Activated gamma-delta T cell (primary cell): ENCODE measurements around the gene ABCA1.

Source experiments
- DNase-seq: peaks from one replicate; lab custom pipeline; 2025; lab: John Stamatoyannopoulos, UW

ABCA1 gene

GRCh38 chr9:104800068-104800785 lies 127.7 kb downstream of the ABCA1 start:
- no peak for DNase-seq

- no peak for DNase-seq
Observed at GRCh38 chr9:104798209-104798995, 129.6 kb downstream of the ABCA1 start.

- no peak for DNase-seq
Observed at GRCh38 chr9:104795857-104796256, 132.1 kb downstream of the ABCA1 start.

- no peak for DNase-seq
Observed at GRCh38 chr9:104795082-104795481, 132.9 kb downstream of the ABCA1 start.

GRCh38 chr9:104794070-104794469 lies 133.9 kb downstream of the ABCA1 start:
- DNase-seq = no peak

DNA sequence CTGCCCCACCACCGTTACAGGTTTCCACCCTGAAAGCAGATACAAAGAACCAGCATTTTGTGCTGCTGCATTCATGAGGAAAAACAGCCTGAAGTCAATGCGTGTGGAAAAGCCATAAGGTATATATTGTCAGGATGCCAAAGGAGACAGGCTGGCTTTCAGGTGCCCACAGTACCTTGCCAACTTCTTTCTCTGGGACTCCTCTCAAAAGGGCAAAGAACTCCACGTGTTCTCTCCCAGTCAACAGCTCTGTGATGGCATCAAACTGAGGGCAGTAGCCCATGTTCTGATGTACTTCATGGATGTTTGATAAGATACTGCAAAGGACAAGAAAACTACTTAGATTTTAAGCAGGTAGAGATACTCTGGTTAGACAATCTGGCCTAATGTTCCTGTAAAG lies 139.7 kb downstream of the ABCA1 start:
- DNase-seq = no peak

DNA sequence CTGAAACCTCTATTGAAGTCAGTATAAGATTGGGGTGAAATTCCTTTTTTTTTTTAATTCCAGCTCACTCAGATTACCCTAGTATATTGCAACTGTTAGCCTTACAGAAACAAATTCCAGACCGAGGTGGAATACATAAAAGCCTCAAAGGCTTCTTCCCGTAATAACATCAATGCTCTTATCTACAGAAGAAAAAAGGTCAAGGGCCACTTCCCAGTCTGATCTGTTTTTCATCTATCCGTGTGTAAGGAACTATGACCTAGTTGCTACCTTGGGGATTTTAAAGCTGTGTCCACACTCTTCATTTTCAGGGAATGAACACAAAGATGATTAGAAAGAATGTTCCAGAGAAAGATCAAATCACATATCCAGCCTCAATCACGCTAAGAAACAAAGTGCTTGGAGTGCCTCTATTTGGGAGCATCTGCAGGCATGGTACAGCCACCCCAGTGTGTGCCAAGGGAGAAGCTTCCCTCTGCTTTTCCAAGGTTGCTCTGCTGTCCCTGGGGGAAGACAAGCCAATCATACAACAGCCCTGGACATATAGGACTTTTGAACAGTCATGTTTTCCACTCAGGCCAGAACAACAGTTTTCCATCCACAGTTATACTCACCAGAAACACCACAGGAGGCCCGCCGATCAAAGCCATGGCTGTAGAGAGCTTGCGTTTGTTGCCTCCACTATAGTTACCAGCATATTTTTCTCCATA lies 140.5 kb downstream of the ABCA1 start:
- no peak for DNase-seq

- no peak for DNase-seq
Observed at GRCh38 chr9:104786293-104786692, 141.7 kb downstream of the ABCA1 start.

GRCh38 chr9:104784098-104784497 lies 143.9 kb downstream of the ABCA1 start:
- DNase-seq = no peak

DNA sequence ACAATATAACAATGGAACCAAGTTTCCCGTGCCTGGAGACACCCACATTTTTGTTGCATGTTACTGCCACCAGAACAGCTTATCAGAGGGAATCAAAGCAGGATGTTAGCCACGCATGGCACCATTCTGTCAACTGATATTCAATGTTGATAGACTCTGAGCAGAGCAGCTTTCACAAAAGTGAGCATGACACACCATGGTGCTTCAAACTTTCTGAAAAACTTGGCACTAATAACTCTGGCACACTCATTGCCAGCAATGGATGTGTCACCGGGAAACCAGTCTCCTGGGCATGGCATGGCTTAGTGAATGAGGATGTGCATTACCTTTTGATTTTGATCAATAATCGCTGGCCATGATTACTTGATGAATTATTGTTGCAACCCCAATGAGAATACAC lies 144.4 kb downstream of the ABCA1 start:
- DNase-seq = no peak

- DNase-seq = no peak
Observed at GRCh38 chr9:104780796-104781395, 147.1 kb downstream of the ABCA1 start.

DNA sequence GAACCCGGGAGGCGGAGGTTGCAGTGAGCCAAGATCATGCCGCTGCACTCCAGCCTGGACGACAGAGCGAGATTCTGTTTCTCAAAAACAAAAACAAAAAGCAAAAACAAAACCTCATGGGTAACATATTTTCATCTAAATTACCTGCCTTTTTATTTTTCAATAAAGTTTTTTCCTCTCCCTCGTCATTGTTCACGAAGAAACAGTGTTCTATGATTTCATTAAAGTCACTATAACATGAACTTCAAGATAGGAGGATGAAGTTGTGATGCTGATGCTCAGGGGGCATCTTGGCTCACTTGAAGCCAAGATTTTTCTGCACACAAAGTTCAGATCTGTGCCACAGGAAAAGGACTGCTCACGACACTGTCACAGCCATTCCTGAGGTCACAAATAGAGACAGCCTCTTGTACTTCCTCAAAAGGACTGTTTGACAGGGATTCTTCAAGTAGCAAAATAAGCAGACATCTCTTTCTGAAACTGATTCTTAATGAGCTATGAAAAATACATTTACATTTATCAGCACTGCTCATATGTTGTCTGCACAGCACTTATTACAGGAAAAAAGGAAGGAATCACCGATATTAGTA lies 147.9 kb downstream of the ABCA1 start:
- DNase-seq = no peak

GRCh38 chr9:104779334-104779733 lies 148.6 kb downstream of the ABCA1 start:
- no peak for DNase-seq

DNA sequence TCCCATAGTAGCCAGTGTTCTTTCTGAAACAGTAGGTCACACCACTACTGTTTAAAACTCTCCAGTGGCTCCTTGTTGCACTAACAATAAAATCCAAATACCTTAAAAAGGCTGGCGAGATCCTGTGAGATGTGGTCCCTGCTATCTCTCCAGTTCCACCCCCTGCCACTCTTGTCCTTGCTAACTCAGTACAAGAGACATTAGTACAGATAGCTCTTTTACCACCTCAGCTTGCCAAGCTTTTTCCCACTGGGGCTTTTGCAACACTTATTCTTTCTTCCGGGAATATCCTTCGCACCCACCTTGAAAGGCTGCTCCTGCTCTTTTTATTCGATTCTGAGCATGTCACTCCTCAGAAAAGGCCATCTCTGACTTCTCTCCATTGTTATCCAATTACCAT lies 149.2 kb downstream of the ABCA1 start:
- no peak for DNase-seq

DNA sequence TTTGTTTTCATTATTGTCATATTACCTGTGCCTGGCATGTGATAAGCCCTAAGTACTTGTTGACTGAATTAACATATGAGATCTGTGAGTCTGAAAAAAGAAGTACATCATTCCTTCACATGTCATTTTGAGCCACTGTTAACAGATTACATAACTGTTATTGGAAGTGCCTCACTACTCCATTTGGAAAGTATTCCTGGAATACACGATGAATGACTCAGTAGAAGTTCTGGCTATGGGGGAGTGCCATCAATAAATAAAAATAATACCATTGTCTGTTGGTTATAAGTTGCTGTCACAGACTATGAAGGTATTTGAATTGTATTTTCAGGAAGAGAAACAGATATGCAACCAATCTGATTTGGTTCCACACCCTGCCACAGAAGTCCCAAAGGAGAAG lies 151.2 kb downstream of the ABCA1 start:
- no peak for DNase-seq

DNA sequence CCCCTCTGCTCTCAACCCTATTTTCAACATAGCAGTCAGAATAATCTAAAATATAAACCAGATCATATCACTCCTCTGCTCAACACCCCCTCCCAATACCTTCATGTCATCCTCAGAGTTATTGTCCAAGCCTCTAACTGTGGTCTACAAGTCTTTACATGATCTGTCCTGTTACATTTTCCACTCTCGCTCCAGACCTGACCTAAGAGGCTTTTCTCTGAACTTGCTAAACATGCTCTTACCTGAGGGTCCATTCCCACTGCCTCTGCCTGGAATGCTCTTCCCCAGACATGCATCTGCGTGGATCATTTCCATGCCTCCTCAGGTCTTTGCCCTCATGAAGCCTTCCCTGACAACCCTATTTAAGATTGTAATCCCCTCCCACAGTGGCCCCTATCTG lies 152.0 kb downstream of the ABCA1 start:
- no peak for DNase-seq

- no peak for DNase-seq
Observed at GRCh38 chr9:104775574-104775936, 152.4 kb downstream of the ABCA1 start.

DNA sequence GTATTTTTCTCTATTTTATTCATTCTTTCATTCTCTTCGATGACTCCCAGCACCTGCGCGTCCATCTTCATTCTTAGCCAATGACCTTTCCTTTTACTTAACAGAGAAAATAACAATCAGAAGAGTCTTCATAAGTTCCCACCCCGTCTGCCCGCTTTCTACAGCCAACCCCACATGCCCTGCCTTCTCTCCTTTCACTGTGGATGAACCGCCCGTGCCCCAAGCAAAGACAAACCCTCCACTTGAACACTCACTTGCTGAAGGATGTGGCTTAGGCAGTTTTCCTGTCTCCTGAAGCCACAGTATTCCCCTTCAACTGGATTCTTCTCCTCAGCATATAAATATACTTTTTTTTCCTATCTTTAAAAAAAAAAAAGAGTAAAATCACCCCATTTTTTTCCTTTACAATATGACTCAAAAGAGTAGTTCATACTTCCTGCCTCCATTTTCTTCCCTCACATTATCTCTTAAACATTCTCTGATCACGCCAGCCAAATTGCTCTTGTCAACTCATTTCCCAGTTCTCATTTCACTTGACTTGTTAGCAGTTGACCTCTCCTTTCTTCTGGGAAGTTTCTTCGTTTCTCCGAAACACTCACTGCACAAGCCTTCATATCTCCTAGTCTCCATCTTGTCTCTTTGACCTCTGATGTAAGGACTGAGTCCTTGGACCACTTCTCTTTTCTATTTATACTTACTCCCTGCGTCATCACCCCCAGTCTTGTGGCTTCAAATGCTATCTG lies 153.0 kb downstream of the ABCA1 start:
- no peak for DNase-seq

DNA sequence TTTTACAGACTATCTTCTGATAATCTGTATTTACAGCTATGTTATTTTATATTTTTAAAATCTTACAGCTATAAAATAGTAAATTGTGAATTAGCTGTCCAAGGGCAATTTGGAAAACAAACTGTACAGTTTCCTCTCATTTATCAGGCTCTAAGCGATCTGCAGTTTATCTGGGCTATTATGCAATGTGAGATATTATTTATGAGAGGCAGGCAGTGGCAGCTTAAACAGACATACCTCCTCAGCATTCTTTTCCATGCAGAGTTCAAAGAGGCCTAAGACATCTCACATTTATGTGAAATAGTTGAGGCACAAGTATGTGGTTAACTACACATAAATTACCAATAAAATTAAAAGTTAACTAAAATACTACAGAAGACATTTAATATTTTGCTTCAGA lies 153.8 kb downstream of the ABCA1 start:
- no peak for DNase-seq

DNA sequence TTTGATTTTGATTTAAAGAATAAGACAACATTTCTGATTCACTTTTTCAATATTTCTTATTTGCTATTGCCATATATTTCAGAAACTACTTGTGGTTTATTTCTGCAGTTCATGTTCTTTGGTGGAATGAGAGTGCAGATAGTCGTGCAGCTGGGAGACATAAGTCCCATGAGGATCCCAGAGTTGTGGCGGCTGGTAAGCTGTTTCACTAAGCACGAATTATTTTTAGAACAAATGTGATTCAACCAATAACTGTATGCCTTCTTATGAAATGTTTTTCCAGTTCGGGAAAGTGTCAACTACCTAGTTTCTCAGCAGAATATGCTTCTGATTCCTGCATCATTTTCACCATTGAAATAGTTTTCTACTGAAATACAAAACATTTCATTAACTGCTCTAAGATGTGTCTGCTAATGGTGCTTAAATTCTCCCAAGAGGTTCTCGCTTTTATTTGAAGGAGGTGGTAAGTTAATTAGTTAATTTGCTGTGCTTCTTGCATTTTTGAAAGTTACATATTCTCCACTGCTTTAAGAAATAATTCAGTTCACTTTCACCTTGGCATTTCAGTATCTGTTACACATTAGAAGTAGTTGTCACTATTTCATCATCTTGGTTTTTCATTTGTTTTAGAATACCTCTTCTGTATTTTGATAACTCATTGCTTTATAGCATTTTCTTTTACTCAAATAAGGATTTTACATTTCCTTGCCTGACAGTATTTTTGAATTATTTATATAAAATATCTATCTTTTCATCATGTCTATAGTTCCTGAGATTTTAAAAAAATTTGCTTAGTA lies 155.0 kb downstream of the ABCA1 start:
- no peak for DNase-seq

DNA sequence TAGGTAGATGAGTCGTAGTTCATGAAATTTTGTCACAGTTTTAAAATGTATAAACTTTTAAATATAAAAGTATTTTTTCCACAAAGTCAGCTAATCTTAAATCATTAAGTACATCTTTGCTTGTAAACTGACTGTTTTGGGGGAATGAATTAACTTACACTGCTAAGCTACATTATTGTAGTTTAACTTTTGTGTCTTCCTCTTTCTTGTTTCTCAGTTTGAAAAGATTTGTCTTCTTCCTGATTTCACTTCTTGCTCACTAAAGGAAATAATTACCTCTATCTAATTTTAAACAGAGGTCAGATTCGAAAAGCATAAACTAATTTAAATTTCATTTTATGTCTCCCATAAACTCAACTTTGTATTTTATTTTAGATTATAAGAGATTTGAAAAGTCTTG lies 158.3 kb downstream of the ABCA1 start:
- no peak for DNase-seq
